Smooth muscle cell of the brain vasculature (primary cell): ENCODE measurements around the gene MOG.

Experiments used
- DNase-seq: peaks from one replicate; pipeline ENCODE4 v3.0.0-alpha.2; 2012; ENCODE audit warnings: low read depth, low spot score

Gene MOG

GRCh38 chr6:29656798-29657197 is at the start of gene MOG:
TSS of gene MOG (plus strand) at chr6:29657092. CDS start at chr6:29657210, 118 bp downstream.
- DNase-seq, result no peak

- DNase-seq, result no peak
Measured at GRCh38 chr6:29608131-29608530, 48.8 kb upstream of the MOG start.

GRCh38 chr6:29610540-29610939 is 46.4 kb upstream of the MOG start:
- no peak for DNase-seq

- DNase-seq, result no peak
Measured at GRCh38 chr6:29611426-29611825, 45.5 kb upstream of the MOG start.

GRCh38 chr6:29617782-29618554 is 38.9 kb upstream of the MOG start:
- no peak for DNase-seq

GRCh38 chr6:29619578-29620160 is 37.2 kb upstream of the MOG start:
- no peak for DNase-seq

- no peak for DNase-seq
Measured at GRCh38 chr6:29620630-29621029, 36.3 kb upstream of the MOG start.

GRCh38 chr6:29624520-29624961 is 32.4 kb upstream of the MOG start:
- DNase-seq, result no peak

- no peak for DNase-seq
Measured at GRCh38 chr6:29625337-29625930, 31.5 kb upstream of the MOG start.

GRCh38 chr6:29626948-29627754 is 29.7 kb upstream of the MOG start:
- DNase-seq, result no peak

- DNase-seq, result no peak
Measured at GRCh38 chr6:29627755-29628418, 29.0 kb upstream of the MOG start.

GRCh38 chr6:29628419-29629281 is 28.2 kb upstream of the MOG start:
- DNase-seq, result no peak

- no peak for DNase-seq
Measured at GRCh38 chr6:29629571-29629970, 27.3 kb upstream of the MOG start.

- DNase-seq, result no peak
Measured at GRCh38 chr6:29630315-29630714, 26.6 kb upstream of the MOG start.

GRCh38 chr6:29631209-29631810 is 25.6 kb upstream of the MOG start:
- DNase-seq, result no peak

- no peak for DNase-seq
Measured at GRCh38 chr6:29631860-29632731, 24.8 kb upstream of the MOG start.

- DNase-seq, result peak; percentile 53
Measured at GRCh38 chr6:29632789-29633533, 23.9 kb upstream of the MOG start, which contains the start of gene GABBR1. TSS of gene GABBR1 (minus strand) at chr6:29633183. CDS start at chr6:29632385, 798 bp downstream.

GRCh38 chr6:29633534-29633905 is 23.4 kb upstream of the MOG start:
- no peak for DNase-seq
